HT1080 (cell line): Measurements from ENCODE around the gene TMEM252. TPM values are rescaled to one million over a fixed set of nuclear protein-coding genes. Genes with fewer than 3 reads are reported as not detected.

ENCODE experiments used
- DNase-seq: peaks from one replicate; pipeline ENCODE4 v3.0.0-alpha.2; 2015; ENCODE audit warnings: low read depth
- polyA plus RNA-seq, 2 experiments: library from polyadenylated mRNA; depleted of rRNA; stranded (reverse); fragments of >200 nt; gene quantifications; 2 replicates each; pipeline ENCODE4 v1.2.3, GENCODE V29; 2015
- total RNA-seq: library from RNA; depleted of rRNA; stranded (reverse); fragments of >200 nt; shearing (Covaris generic); gene quantifications from 2 replicates; pipeline ENCODE4 v1.2.3, GENCODE V29; 2014; rRNA removed

TMEM252 gene
- total RNA-seq = not detected in 2 replicates
- not detected in 2 replicates for polyA plus RNA-seq (2015; cell fraction: cytosol; rRNA removed)
- not detected in 2 replicates for polyA plus RNA-seq (2015; cell fraction: nucleus; rRNA removed)

- DNase-seq = no peak
These were observed at the start of gene TMEM252 for GRCh38 chr9:68540712-68541535. TMEM252 (minus strand) TSS chr9:68540883; CDS start chr9:68540814, 69 bp downstream.

GRCh38 chr9:68585034-68585761 lies 44.5 kb upstream of the TMEM252 start:
- peak; percentile 8 for DNase-seq

GRCh38 chr9:68584189-68585033 lies 43.7 kb upstream of the TMEM252 start:
- DNase-seq = peak; percentile 55

- DNase-seq = no peak
These were observed 41.0 kb upstream of the TMEM252 start for GRCh38 chr9:68581696-68582095.

- no peak for DNase-seq
These were observed 37.3 kb upstream of the TMEM252 start for GRCh38 chr9:68577774-68578591.

GRCh38 chr9:68575817-68576216 lies 35.1 kb upstream of the TMEM252 start:
- no peak for DNase-seq

- no peak for DNase-seq
These were observed 33.5 kb upstream of the TMEM252 start for GRCh38 chr9:68574150-68574549.

- DNase-seq = no peak
These were observed 26.9 kb upstream of the TMEM252 start for GRCh38 chr9:68567565-68567964.

- no peak for DNase-seq
These were observed 21.8 kb upstream of the TMEM252 start for GRCh38 chr9:68562461-68562860.

GRCh38 chr9:68560071-68560844 lies 19.6 kb upstream of the TMEM252 start:
- peak; percentile 31 for DNase-seq

GRCh38 chr9:68558545-68558944 lies 17.9 kb upstream of the TMEM252 start:
- DNase-seq = no peak

GRCh38 chr9:68555437-68556150 lies 14.9 kb upstream of the TMEM252 start:
- DNase-seq = no peak

- peak; percentile 34 for DNase-seq
These were observed 12.2 kb upstream of the TMEM252 start for GRCh38 chr9:68552700-68553476.

- DNase-seq = no peak
These were observed 10.5 kb upstream of the TMEM252 start for GRCh38 chr9:68551191-68551590.

- DNase-seq = no peak
These were observed 7.6 kb upstream of the TMEM252 start for GRCh38 chr9:68548241-68548640.

GRCh38 chr9:68547417-68547816 lies 6.7 kb upstream of the TMEM252 start:
- no peak for DNase-seq

GRCh38 chr9:68546596-68547390 lies 6.1 kb upstream of the TMEM252 start:
- no peak for DNase-seq
